G401.6 (cell line): ENCODE results near the gene OR2D3.
"Not testable (repeated sequence)": the region's sequence is repeated elsewhere in the genome, so short reads cannot be mapped to it uniquely, and the experiment has no call there.

Experiments
- FAIRE-seq: peaks from 2 replicates; lab custom pipeline; 2012; peaks lifted over from hg19 to GRCh38; lab: Jason Lieb, UNC

The OR2D3 gene

GRCh38 chr11:6928916-6929315, 8.1 kb downstream of the OR2D3 start:
- FAIRE-seq, result no peak

DNA sequence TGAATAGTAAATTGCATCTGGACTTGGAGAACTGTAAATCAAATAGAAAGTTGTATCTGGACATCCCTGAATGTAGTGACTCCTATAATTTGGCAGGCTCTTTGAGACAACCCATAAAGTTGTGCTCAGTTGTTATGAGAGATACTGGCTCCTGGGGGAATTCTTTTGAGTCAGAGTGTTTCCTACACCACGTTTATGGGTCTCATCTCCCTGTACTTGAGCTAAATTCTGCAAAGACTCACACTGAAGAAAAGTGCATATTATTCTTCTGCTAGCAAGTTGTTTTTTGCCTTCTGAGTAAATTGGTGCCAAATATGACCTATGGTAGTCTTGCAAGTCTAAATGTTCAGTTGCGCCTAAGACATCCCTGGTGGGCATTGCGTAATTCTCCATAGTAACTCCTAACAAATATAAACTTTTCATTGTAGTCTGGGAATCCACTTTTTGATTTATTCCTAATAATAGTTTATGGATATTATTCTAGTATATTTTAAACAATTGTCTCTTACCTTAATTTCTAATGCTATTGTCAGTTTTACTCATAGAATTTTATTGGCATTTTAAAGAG, 10.4 kb downstream of the OR2D3 start:
- no peak for FAIRE-seq

DNA sequence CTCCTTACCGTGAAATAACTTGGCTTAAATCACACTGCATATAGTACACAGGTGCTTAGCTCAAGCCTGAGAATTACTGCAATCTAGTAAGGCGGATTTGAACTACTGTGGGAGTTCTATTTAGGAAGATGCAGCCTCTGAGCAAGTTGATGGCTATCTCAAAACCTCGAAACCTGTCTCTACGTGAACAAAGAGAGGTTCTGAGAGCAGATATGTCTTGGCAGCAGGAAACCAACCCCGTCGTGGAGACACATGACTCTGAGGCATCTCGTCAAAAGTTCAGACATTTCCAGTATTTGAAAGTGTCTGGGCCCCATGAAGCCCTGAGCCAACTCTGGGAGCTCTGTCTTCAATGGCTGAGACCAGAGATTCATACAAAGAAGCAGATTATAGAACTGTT, 11.3 kb downstream of the OR2D3 start:
- FAIRE-seq, result no peak

DNA sequence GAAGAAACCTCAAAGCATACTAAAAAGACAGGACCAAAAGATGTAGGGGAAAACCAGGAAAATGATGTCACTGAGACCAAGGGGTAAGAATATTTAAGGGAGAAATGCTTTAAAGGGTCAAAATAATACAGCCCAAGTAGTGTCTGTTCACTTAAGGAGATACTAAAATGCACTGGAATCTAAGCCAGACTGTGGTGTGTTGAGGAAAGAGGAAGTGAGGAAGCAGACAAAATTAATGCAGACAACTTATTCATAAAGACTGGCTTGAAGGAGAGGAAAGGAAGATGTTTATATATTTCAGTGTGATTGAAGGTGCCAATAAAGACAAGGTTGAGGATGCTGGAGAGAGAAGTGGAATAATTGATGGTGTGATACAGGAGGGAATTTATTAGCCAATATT, 21.2 kb downstream of the OR2D3 start:
- no peak for FAIRE-seq

- no peak for FAIRE-seq
Observed at GRCh38 chr11:6943131-6943530, 22.3 kb downstream of the OR2D3 start.

GRCh38 chr11:6954248-6954647, 33.4 kb downstream of the OR2D3 start:
- FAIRE-seq, result not testable (repeated sequence)

GRCh38 chr11:6962141-6962540, 41.3 kb downstream of the OR2D3 start:
- no peak for FAIRE-seq

- FAIRE-seq, result no peak
Observed at GRCh38 chr11:6962673-6963072, 41.9 kb downstream of the OR2D3 start.

DNA sequence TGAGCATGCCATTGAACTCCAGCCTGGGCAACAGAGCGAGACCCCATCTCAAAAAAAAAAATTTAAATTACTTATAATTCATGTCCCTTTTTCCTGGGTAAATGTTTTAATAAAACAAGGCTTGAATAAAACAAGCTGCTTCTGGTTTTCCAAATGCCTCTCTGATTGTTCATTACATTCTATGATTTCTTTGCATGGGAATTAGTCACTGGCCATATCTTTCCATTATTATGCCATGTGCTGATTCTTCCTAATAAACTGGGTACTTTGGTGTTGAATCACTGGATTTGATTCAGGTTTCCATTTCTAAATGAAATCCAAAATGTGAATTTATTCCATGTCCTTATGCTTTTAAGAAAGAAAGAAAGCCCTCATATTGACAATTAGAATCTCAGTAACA, 48.0 kb downstream of the OR2D3 start:
- no peak for FAIRE-seq

- FAIRE-seq, result not testable (repeated sequence)
Observed at GRCh38 chr11:6969854-6970253, 49.1 kb downstream of the OR2D3 start.
